Activated T-helper 1 cell treated with anti-CD3 and anti-CD28 coated beads, Interleukin-12 subunit alpha, Interleukin-12 subunit beta, Interleukin-2, Interleukin-4 antibody, amounts not matched to agents 30 ng/mL and 10 ng/mL and 1 ng/mL, durations not matched to agents 14 hours and 24 hours and 36 hours (primary cell): ENCODE data around the gene THRB. TPM values are rescaled to one million over a fixed set of nuclear protein-coding genes. Genes with fewer than 3 reads are reported as not detected.

Source experiments
- DNase-seq: peaks from one replicate; pipeline ENCODE4 v3.0.0; 2021; ENCODE audit warnings: low spot score
- H3K27ac Mint-ChIP-seq: one replicate; pipeline ENCODE4 v1.8.0; 2021; ENCODE audit warnings: mild to moderate bottlenecking, mixed read lengths
- H3K27me3 Mint-ChIP-seq: one replicate; pipeline ENCODE4 v1.8.0; 2022; ENCODE audit warnings: mild to moderate bottlenecking, moderate library complexity, mixed read lengths; ENCODE audit not compliant: insufficient read depth
- H3K36me3 Mint-ChIP-seq: one replicate; pipeline ENCODE4 v1.8.0; 2021; ENCODE audit warnings: low read depth, mixed read lengths
- H3K4me1 Mint-ChIP-seq: one replicate; pipeline ENCODE4 v1.8.0; 2021; ENCODE audit warnings: low read depth, mixed read lengths
- H3K4me3 Mint-ChIP-seq: one replicate; pipeline ENCODE4 v1.8.0; 2021; ENCODE audit warnings: mild to moderate bottlenecking, moderate library complexity, mixed read lengths
- H3K9me3 Mint-ChIP-seq: one replicate; pipeline ENCODE4 v1.8.0; 2021; ENCODE audit warnings: mixed read lengths
- intact Hi-C: fragments of 100-400 bp; cut with micrococcal nuclease; formaldehyde crosslinking; loops from one replicate; pipeline ENCODE4 v1.15.1; 2024
- total RNA-seq: library from RNA; stranded (reverse); gene quantifications from 2 replicates; pipeline ENCODE4 v1.2.3, GENCODE V29; 2022

Gene THRB
- total RNA-seq, 1 donor from 2014 or later, result not detected

DNA sequence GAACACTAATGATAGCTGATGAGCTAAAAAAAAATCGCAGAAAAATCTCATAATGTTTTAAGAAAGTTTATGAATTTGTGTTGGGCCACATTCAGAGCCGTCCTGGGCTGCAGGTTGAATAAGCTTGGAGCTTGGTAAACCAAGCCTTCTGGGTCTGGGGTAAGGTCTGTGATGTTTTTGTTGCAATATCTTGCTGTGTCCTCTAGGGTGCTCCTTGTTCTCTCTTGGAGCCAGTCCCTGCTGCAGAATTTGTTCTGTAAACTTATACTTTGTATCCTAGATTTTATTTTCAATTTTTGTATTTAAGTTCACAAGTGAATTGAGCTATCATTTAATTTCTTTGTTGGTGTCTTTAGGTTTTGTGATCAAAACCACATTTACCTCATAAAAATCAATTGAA is 405.9 kb downstream of the THRB start:
- Mint-ChIP-seq H3K27ac (no peak overlapping the region), H3K4me3 (no peak overlapping the region), H3K9me3 (no peaks in the 10 kb centered on the region), H3K4me1 (no peaks in the 10 kb centered on the region), H3K27me3 (peaks cover 2% of the 10 kb centered on the region), H3K36me3 (no peaks in the 10 kb centered on the region)
- intact Hi-C loops, result no loop called here
- DNase-seq, result no peak

GRCh38 chr3:24087469-24087868 is 407.2 kb downstream of the THRB start:
- Mint-ChIP-seq H3K9me3 (no peaks in the 10 kb centered on the region), H3K4me1 (no peaks in the 10 kb centered on the region), H3K36me3 (no peaks in the 10 kb centered on the region), H3K4me3 (no peak overlapping the region), H3K27me3 (peaks cover 2% of the 10 kb centered on the region), H3K27ac (no peak overlapping the region)
- DNase-seq, result no peak
- intact Hi-C loops, result no loop called here

DNA sequence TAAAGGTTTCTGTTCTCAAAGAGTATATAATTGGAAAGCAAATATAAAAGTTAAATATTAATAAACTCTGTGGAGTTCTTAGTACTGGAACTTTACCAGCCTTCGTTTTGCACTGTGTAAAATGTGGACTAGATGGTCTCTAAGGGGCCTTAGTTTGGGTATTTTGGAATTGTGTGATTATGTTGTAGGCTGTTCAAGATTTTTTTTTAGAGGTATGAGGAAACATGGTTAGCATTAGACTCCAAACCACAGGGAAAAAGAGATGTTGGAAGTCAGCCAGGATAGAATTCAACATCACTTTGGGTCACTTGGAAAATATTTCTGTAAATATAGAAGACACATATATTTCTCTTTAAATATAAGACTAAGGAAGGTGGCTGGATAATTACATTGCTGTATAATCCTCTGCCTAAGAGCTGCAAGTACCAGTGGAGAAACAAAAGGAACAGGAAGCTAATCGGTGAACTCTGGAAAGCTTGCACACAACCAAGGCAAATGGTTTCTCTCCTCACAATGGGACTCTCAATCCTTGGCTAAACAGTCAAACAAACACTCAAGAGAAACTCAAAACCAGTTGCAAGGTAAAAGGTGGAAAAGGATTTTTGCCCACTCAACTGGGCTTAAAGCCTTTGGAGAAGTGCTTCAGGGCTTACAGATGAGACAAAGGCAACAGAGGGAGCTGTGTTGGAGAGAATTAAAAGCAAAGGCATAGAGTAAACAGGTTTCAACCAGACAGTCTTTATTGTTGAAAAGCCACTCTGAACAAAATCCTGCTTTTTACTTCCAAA is 407.8 kb downstream of the THRB start:
- Mint-ChIP-seq H3K4me3 (no peak overlapping the region), H3K36me3 (no peaks in the 10 kb centered on the region), H3K27ac (no peak overlapping the region), H3K9me3 (peaks cover 4% of the 10 kb centered on the region), H3K27me3 (peaks cover 2% of the 10 kb centered on the region), H3K4me1 (no peaks in the 10 kb centered on the region)
- intact Hi-C loops, result no loop called here
- DNase-seq, result no peak

DNA sequence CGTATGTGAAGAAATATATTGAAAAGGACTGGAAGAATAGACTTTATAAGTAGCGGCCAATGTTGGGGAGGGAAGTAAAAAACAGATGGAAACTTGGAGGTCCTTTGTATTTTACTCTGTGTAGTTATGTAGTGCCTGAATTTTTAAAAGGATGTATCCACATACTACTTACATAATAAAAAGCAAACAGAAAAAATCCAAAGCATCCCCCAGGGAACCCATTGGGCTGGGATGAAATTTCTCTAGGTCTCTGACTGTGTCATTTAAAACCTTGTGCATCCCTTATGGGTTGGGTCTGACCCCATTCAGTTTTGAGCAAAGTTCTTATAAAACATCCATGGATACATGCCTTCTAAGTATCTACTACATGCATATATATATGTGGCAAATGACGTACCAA is 408.4 kb downstream of the THRB start:
- H3K9me3 Mint-ChIP-seq, result peaks cover 4% of the 10 kb centered on the region
- DNase-seq, result no peak
- intact Hi-C loops, result no loop called here
- no peak overlapping the region for H3K27ac Mint-ChIP-seq
- H3K4me1 Mint-ChIP-seq, result no peaks in the 10 kb centered on the region
- peaks cover 2% of the 10 kb centered on the region for H3K27me3 Mint-ChIP-seq
- H3K4me3 Mint-ChIP-seq, result no peak overlapping the region
- no peaks in the 10 kb centered on the region for H3K36me3 Mint-ChIP-seq

DNA sequence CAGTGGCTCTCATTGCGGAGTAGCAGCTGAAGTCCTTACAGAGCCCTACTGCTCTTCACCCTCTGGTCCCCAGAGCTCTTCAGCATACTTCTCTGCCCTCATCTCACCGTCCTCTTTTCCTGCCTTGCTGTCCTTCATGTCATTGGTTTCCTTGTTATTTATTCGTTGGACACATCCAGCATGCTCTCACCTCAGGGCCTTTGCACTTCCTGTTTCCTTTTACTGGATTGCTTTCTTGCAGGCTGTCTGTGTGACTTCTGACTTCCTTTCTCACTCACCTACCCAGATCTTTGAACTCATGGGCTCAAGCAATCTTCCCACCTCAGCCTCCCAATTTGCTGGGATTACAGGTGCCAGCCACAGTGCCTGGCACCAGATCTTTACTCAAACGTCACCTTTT is 422.5 kb downstream of the THRB start:
- intact Hi-C loops, result no loop called here
- peaks cover 2% of the 10 kb centered on the region for H3K27me3 Mint-ChIP-seq
- H3K27ac Mint-ChIP-seq, result no peak overlapping the region
- peaks cover 1% of the 10 kb centered on the region for H3K9me3 Mint-ChIP-seq
- DNase-seq, result no peak
- no peaks in the 10 kb centered on the region for H3K36me3 Mint-ChIP-seq
- H3K4me3 Mint-ChIP-seq, result no peak overlapping the region
- no peaks in the 10 kb centered on the region for H3K4me1 Mint-ChIP-seq

DNA sequence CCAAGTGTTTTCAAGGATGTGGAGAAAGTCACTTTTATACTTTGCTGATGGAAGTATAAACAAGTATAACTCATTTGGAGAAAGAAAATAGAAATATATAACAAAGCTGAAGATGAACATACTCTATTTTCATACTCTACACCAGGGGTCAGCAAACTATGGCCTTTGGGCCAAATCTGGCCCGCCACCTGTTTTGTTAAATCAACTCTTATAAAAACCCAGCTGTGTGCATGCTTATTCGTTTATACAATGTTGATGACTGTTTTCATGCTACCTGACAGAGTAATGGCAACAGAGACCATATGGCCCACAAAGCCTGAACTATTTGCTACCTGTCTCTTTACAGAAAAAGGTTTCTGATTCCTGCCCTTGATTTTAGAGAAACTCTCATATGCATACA is 425.6 kb downstream of the THRB start:
- H3K27ac Mint-ChIP-seq, result no peak overlapping the region
- H3K27me3 Mint-ChIP-seq, result peaks cover 2% of the 10 kb centered on the region
- H3K36me3 Mint-ChIP-seq, result no peaks in the 10 kb centered on the region
- DNase-seq, result no peak
- H3K4me1 Mint-ChIP-seq, result no peaks in the 10 kb centered on the region
- no peak overlapping the region for H3K4me3 Mint-ChIP-seq
- intact Hi-C loops, result no loop called here
- H3K9me3 Mint-ChIP-seq, result no peaks in the 10 kb centered on the region

DNA sequence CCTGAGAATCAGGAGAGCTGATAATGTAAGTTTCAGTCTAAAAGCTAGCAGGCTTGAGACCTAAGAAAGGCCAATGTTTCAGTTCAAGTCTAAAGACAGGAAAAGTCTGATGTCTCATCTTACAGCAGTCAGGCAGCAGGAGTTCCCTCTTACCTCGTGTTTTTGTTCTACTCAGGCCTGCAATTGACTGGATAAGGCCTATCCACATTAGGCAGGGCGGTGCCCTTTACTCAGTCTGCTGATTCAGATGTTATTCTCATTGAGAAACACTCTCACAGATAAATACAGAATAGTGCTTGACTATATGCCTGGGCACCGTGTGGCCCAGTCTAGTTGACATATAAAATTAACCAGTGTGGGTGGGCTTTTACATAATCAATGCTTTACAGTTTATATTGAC is 427.2 kb downstream of the THRB start:
- intact Hi-C loops, result no loop called here
- DNase-seq, result no peak
- H3K9me3 Mint-ChIP-seq, result no peaks in the 10 kb centered on the region
- H3K4me1 Mint-ChIP-seq, result no peaks in the 10 kb centered on the region
- no peak overlapping the region for H3K27ac Mint-ChIP-seq
- H3K4me3 Mint-ChIP-seq, result no peak overlapping the region
- no peaks in the 10 kb centered on the region for H3K36me3 Mint-ChIP-seq
- peaks cover 2% of the 10 kb centered on the region for H3K27me3 Mint-ChIP-seq
